Parathyroid adenoma (tissue), 2 donors: ENCODE measurements around the gene ACTRT2.
A peak's percentile ranks its signal among the peaks of the same experiment; 100 is the strongest.

Experiments
- H2AFZ ChIP-seq: fragments of 300-600 bp; sonication (generic); one replicate; pipeline ENCODE4 v1.7.0; 2017; ENCODE audit warnings: antibody characterized with exemption, mild to moderate bottlenecking
- H3K27ac ChIP-seq: fragments of 300-600 bp; sonication (generic); one replicate; pipeline ENCODE4 v1.7.0; 2017
- H3K27me3 ChIP-seq: fragments of 300-600 bp; sonication (generic); one replicate; pipeline ENCODE4 v1.7.0; 2017; ENCODE audit warnings: low read length; ENCODE audit not compliant: control insufficient read depth, insufficient read depth
- H3K36me3 ChIP-seq: fragments of 300-600 bp; sonication (generic); one replicate; pipeline ENCODE4 v1.7.0; 2017; ENCODE audit warnings: low read length; ENCODE audit not compliant: control insufficient read depth, insufficient read depth
- H3K4me1 ChIP-seq: fragments of 300-600 bp; sonication (generic); one replicate; pipeline ENCODE4 v1.7.0; 2017; ENCODE audit warnings: control low read depth
- H3K4me2 ChIP-seq: fragments of 300-600 bp; sonication (generic); one replicate; pipeline ENCODE4 v1.7.0; 2017; ENCODE audit warnings: low read length
- H3K4me3 ChIP-seq: fragments of 300-600 bp; sonication (generic); one replicate; pipeline ENCODE4 v1.7.0; 2017; ENCODE audit warnings: low read depth, low read length
- H3K79me2 ChIP-seq: fragments of 300-600 bp; sonication (generic); one replicate; pipeline ENCODE4 v1.7.0; 2017; ENCODE audit warnings: control low read depth
- H3K9ac ChIP-seq: fragments of 300-600 bp; sonication (generic); one replicate; pipeline ENCODE4 v1.7.0; 2017; ENCODE audit warnings: mild to moderate bottlenecking
- H3K9me3 ChIP-seq: fragments of 300-600 bp; sonication (generic); one replicate; pipeline ENCODE4 v1.7.0; 2017; ENCODE audit warnings: low read length; ENCODE audit not compliant: control insufficient read depth
- CTCF ChIP-seq: fragments of 300-600 bp; sonication (generic); IDR thresholded peaks from one replicate; pipeline ENCODE4 v1.7.0; 2017; ENCODE audit warnings: antibody characterized with exemption, mild to moderate bottlenecking
- donor health status: primary hyperparathyroidism.

ACTRT2 gene

GRCh38 chr1:3065396-3065795, 44.1 kb downstream of the ACTRT2 start:
- no peak overlapping the region for H3K27ac ChIP-seq
- no peak overlapping the region for H3K4me3 ChIP-seq
- no peaks in the 10 kb centered on the region for H3K36me3 ChIP-seq
- no peak overlapping the region for H3K4me2 ChIP-seq
- H3K9me3 ChIP-seq = no peaks in the 10 kb centered on the region
- H3K27me3 ChIP-seq = no peaks in the 10 kb centered on the region
- TF ChIP-seq CTCF = no peak
- H3K4me1 ChIP-seq = no peaks in the 10 kb centered on the region
- no peak overlapping the region for H3K9ac ChIP-seq
- no peak overlapping the region for H2AFZ ChIP-seq
- no peaks in the 10 kb centered on the region for H3K79me2 ChIP-seq

- no peak overlapping the region for H3K27ac ChIP-seq
Observed at GRCh38 chr1:3065797-3066196, 44.5 kb downstream of the ACTRT2 start.

GRCh38 chr1:3066250-3066711, 45.0 kb downstream of the ACTRT2 start:
- H3K9ac ChIP-seq = no peak overlapping the region
- no peak overlapping the region for H3K27ac ChIP-seq
- no peak overlapping the region for H3K4me3 ChIP-seq
- no peak overlapping the region for H2AFZ ChIP-seq
- H3K79me2 ChIP-seq = no peaks in the 10 kb centered on the region
- H3K36me3 ChIP-seq = no peaks in the 10 kb centered on the region
- TF ChIP-seq CTCF = peak; percentile 30
- H3K27me3 ChIP-seq = no peaks in the 10 kb centered on the region
- no peak overlapping the region for H3K4me2 ChIP-seq
- H3K4me1 ChIP-seq = no peaks in the 10 kb centered on the region
- no peaks in the 10 kb centered on the region for H3K9me3 ChIP-seq

More at GRCh38 chr1:3065797-3066196, 44.5 kb downstream of the ACTRT2 start:
- Histone ChIP-seq H3K9ac (no peak overlapping the region), H3K4me2 (no peak overlapping the region), H3K79me2 (no peaks in the 10 kb centered on the region), H3K9me3 (no peaks in the 10 kb centered on the region), H3K27me3 (no peaks in the 10 kb centered on the region), H3K4me3 (no peak overlapping the region), H2AFZ (no peak overlapping the region), H3K4me1 (no peaks in the 10 kb centered on the region), H3K36me3 (no peaks in the 10 kb centered on the region)
- no peak for TF ChIP-seq CTCF

- H3K79me2 ChIP-seq = no peaks in the 10 kb centered on the region
- TF ChIP-seq CTCF = no peak
- H3K27ac ChIP-seq = no peak overlapping the region
- no peaks in the 10 kb centered on the region for H3K4me1 ChIP-seq
- H3K4me3 ChIP-seq = no peak overlapping the region
- H3K9me3 ChIP-seq = no peaks in the 10 kb centered on the region
- no peaks in the 10 kb centered on the region for H3K36me3 ChIP-seq
- H2AFZ ChIP-seq = no peak overlapping the region
- no peak overlapping the region for H3K4me2 ChIP-seq
- no peak overlapping the region for H3K9ac ChIP-seq
- H3K27me3 ChIP-seq = no peaks in the 10 kb centered on the region
Observed at GRCh38 chr1:3066826-3067225, 45.6 kb downstream of the ACTRT2 start.

- Histone ChIP-seq H3K9ac (no peak overlapping the region), H3K4me1 (no peaks in the 10 kb centered on the region), H3K27me3 (no peaks in the 10 kb centered on the region), H3K9me3 (no peaks in the 10 kb centered on the region), H3K27ac (no peak overlapping the region), H3K79me2 (no peaks in the 10 kb centered on the region), H3K36me3 (no peaks in the 10 kb centered on the region), H3K4me3 (no peak overlapping the region), H3K4me2 (no peak overlapping the region), H2AFZ (no peak overlapping the region)
- no peak for TF ChIP-seq CTCF
Observed at GRCh38 chr1:3067301-3067670, 46.0 kb downstream of the ACTRT2 start.
